ENCODE data around the gene RPL36. TPM values are rescaled to one million over a fixed set of nuclear protein-coding genes. Genes with fewer than 3 reads are reported as not detected.

The RPL36 gene
- total and polyA plus RNA-seq, 9 of the 15 experiments (the other 6 are each of a cell fraction or from before 2014, with no cell fraction given): 350 to 3,412 (median 1,507) TPM

GRCh38 chr19:5665781-5666513 lies 24.1 kb upstream of the RPL36 start (continued):
- no peak for TF ChIP-seq ZNF512 (tag; IDR thresholded peaks at IDR 0.05)
- TF ChIP-seq FOXK2 (conservative IDR thresholded peaks at IDR 0.05 in 1 of 2, IDR thresholded peaks at IDR 0.05 in 1 of 2; ENCODE audit: low read depth in 2 of 2): peak in 1 of 2 experiments; percentile 25; a peak in 1 of 4 replicates
- TF ChIP-seq, protein P1, sequence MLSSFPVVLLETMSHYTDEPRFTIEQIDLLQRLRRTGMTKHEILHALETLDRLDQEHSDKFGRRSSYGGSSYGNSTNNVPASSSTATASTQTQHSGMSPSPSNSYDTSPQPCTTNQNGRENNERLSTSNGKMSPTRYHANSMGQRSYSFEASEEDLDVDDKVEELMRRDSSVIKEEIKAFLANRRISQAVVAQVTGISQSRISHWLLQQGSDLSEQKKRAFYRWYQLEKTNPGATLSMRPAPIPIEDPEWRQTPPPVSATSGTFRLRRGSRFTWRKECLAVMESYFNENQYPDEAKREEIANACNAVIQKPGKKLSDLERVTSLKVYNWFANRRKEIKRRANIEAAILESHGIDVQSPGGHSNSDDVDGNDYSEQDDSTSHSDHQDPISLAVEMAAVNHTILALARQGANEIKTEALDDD (IDR thresholded peaks at IDR 0.05): no peak
- no peak for TF ChIP-seq SIN3A (IDR thresholded peaks at IDR 0.05; ENCODE audit: borderline replicate concordance in 2 of 2, control insufficient read depth in 1 of 2, low read depth in 2 of 2, low read length in 2 of 2)
- TF ChIP-seq, protein P2, sequence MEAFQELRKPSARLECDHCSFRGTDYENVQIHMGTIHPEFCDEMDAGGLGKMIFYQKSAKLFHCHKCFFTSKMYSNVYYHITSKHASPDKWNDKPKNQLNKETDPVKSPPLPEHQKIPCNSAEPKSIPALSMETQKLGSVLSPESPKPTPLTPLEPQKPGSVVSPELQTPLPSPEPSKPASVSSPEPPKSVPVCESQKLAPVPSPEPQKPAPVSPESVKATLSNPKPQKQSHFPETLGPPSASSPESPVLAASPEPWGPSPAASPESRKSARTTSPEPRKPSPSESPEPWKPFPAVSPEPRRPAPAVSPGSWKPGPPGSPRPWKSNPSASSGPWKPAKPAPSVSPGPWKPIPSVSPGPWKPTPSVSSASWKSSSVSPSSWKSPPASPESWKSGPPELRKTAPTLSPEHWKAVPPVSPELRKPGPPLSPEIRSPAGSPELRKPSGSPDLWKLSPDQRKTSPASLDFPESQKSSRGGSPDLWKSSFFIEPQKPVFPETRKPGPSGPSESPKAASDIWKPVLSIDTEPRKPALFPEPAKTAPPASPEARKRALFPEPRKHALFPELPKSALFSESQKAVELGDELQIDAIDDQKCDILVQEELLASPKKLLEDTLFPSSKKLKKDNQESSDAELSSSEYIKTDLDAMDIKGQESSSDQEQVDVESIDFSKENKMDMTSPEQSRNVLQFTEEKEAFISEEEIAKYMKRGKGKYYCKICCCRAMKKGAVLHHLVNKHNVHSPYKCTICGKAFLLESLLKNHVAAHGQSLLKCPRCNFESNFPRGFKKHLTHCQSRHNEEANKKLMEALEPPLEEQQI (IDR thresholded peaks at IDR 0.05): no peak
- no peak for TF ChIP-seq HMG20A (CRISPR knock-in tag; conservative IDR thresholded peaks at IDR 0.05)
- TF ChIP-seq, protein P3, sequence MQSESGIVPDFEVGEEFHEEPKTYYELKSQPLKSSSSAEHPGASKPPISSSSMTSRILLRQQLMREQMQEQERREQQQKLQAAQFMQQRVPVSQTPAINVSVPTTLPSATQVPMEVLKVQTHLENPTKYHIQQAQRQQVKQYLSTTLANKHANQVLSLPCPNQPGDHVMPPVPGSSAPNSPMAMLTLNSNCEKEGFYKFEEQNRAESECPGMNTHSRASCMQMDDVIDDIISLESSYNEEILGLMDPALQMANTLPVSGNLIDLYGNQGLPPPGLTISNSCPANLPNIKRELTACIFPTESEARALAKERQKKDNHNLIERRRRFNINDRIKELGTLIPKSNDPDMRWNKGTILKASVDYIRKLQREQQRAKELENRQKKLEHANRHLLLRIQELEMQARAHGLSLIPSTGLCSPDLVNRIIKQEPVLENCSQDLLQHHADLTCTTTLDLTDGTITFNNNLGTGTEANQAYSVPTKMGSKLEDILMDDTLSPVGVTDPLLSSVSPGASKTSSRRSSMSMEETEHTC (IDR thresholded peaks at IDR 0.05): no peak
- TF ChIP-seq SAFB (IDR thresholded peaks at IDR 0.05; ENCODE audit: borderline replicate concordance, low read depth, low read length): no peak
- no peak for TF ChIP-seq CBX2 (IDR thresholded peaks at IDR 0.05; ENCODE audit: insufficient read depth, low read length, poor library complexity, severe bottlenecking)
- no peak for TF ChIP-seq ZNF76 (CRISPR knock-in tag; IDR thresholded peaks at IDR 0.05; ENCODE audit: borderline replicate concordance)
- no peak for TF ChIP-seq GABPA (tag; conservative IDR thresholded peaks at IDR 0.05; ENCODE audit: low read depth)
- peak; percentile 79 for TF ChIP-seq MNT (conservative IDR thresholded peaks at IDR 0.05)
- peak; percentile 30; the same call in 1 of the 2 replicates for TF ChIP-seq USF1 (CRISPR knock-in tag; IDR thresholded peaks at IDR 0.05)
- no peak for TF ChIP-seq NR0B1 (IDR thresholded peaks at IDR 0.05; ENCODE audit: partially characterized antibody)

All from K562 (cell line).